HCT116 (cell line): ENCODE measurements around the gene XYLT2. TPM values are rescaled to one million over a fixed set of nuclear protein-coding genes. Genes with fewer than 3 reads are reported as not detected.

Experiments used
- ATAC-seq: fragments of 200-7000 bp; cut with Tn5 transposase; 2 replicates; pipeline ENCODE4 v1.9.1; 2020; ENCODE audit warnings: mild to moderate bottlenecking, moderate library complexity
- BruUV-seq: library from RNA; stranded (reverse); fragments of 400-500 nt; replicated peaks from 2 replicates; lab custom pipeline; 2021; lab: Mats Ljungman, UMichigan
- CTCF ChIA-PET: fragments of 300-600 bp; sonication (Branson Sonifier 250); formaldehyde crosslinking; loops from one replicate; lab custom pipeline; 2021; ENCODE audit warnings: antibody characterized with exemption; lab: Charles Lee
- POLR2A ChIA-PET: fragments of 300-600, 350-600 bp; sonication (Branson Sonifier 250); formaldehyde crosslinking; loops from one replicate; lab custom pipeline; 2021; ENCODE audit warnings: antibody characterized with exemption; lab: Charles Lee
- RAD21 ChIA-PET, 2 experiments: fragments of 300-600 bp; sonication (Branson Sonifier 250); formaldehyde crosslinking; loops; one replicate each; lab custom pipeline; 2023; ENCODE audit warnings: low total read pairs in 2 of 2; ENCODE audit not compliant: uncharacterized antibody in 2 of 2, unreplicated experiment in 2 of 2, low non-redundant PET in 1 of 2; lab: Charles Lee
- DNase-seq: peaks from one replicate; pipeline ENCODE4 v3.0.0-alpha.2; 2010; ENCODE audit warnings: low read depth, low spot score
- H2AFZ ChIP-seq: fragments of 200-600 bp; shearing (Covaris generic), sonication (generic); 2 replicates; pipeline ENCODE4 v1.6.1; 2017; ENCODE audit warnings: low read depth, mixed run types, mixed read lengths, antibody characterized with exemption, low read length; ENCODE audit not compliant: poor library complexity, severe bottlenecking
- H3K27ac ChIP-seq: 2 replicates; pipeline ENCODE4 v1.5.1; 2012; ENCODE audit warnings: low read depth, low read length
- H3K27me3 ChIP-seq: fragments of 200-600 bp; sonication (generic); 2 replicates; pipeline ENCODE4 v1.6.1; 2016; ENCODE audit warnings: mixed run types, low read length, mixed read lengths; ENCODE audit not compliant: insufficient read depth
- H3K36me3 ChIP-seq, 2 experiments: fragments of 200-500 bp in 1 of 2; fragments of 200-600 bp in 1 of 2; sonication (Bioruptor generic) in 1 of 2; sonication (generic) in 1 of 2; 2 replicates each; pipeline versions ENCODE4 v1.5.1 to v1.6.1; 2014 to 2016; ENCODE audit warnings: low read length in 2 of 2, inconsistent platforms in 1 of 2, mixed read lengths in 1 of 2, mixed run types in 1 of 2; ENCODE audit not compliant: insufficient read depth in 2 of 2, control insufficient read depth in 1 of 2
- H3K4me1 ChIP-seq, 2 experiments: fragments of 200-600 bp in 1 of 2; sonication (generic) in 1 of 2; 2 replicates each; pipeline versions ENCODE4 v1.5.1 to v1.6.1; 2012 to 2017; ENCODE audit warnings: low read length in 2 of 2, inconsistent platforms in 1 of 2, mild to moderate bottlenecking in 1 of 2, mixed read lengths in 1 of 2, mixed run types in 1 of 2, moderate library complexity in 1 of 2; ENCODE audit not compliant: insufficient read depth in 2 of 2, control insufficient read depth in 1 of 2
- H3K4me2 ChIP-seq: fragments of 200-600 bp; sonication (generic); 2 replicates; pipeline ENCODE4 v1.6.1; 2017; ENCODE audit warnings: mixed run types, low read length, mixed read lengths
- H3K4me3 ChIP-seq, 2 experiments: fragments of 200-600 bp in 1 of 2; sonication (generic) in 1 of 2; replicated peaks in 1 of 2; 2 replicates each; pipeline ENCODE4 v1.5.1; 2011 to 2016; ENCODE audit warnings: low read length in 2 of 2, control low read depth in 1 of 2, low read depth in 1 of 2, mild to moderate bottlenecking in 1 of 2, mixed read lengths in 1 of 2, mixed run types in 1 of 2
- H3K79me2 ChIP-seq: fragments of 200-600 bp; sonication (generic); 2 replicates; pipeline ENCODE4 v1.6.1; 2017; ENCODE audit warnings: mild to moderate bottlenecking, mixed run types, low read length, moderate library complexity, mixed read lengths; ENCODE audit not compliant: insufficient read depth
- H3K9ac ChIP-seq: fragments of 200-600 bp; sonication (generic); 2 replicates; pipeline ENCODE4 v1.6.1; 2016; ENCODE audit warnings: low read length, mixed read lengths
- H3K9me2 ChIP-seq: fragments of 200-600 bp; sonication (generic), shearing (Covaris generic); 2 replicates; pipeline ENCODE4 v1.6.1; 2017; ENCODE audit warnings: mixed run types, mild to moderate bottlenecking, moderate library complexity; ENCODE audit not compliant: insufficient read depth
- H3K9me3 ChIP-seq, 2 experiments: fragments of 200-500 bp in 1 of 2; fragments of 200-600 bp in 1 of 2; sonication (Bioruptor generic) in 1 of 2; sonication (generic) in 1 of 2; 2 replicates each; pipeline ENCODE4 v1.6.1; 2014 to 2017; ENCODE audit warnings: low read length in 2 of 2, mixed read lengths in 2 of 2, inconsistent platforms in 1 of 2, low read depth in 1 of 2, mild to moderate bottlenecking in 1 of 2, mixed run types in 1 of 2, moderate library complexity in 1 of 2; ENCODE audit not compliant: control insufficient read depth in 1 of 2, insufficient read depth in 1 of 2
- H4K20me1 ChIP-seq: fragments of 200-600 bp; sonication (generic), shearing (Covaris generic); 2 replicates; pipeline ENCODE4 v1.6.1; 2017; ENCODE audit warnings: mixed run types, mild to moderate bottlenecking, moderate library complexity; ENCODE audit not compliant: insufficient read depth
- ATF3 ChIP-seq: IDR thresholded peaks from 2 replicates; pipeline ENCODE4 v1.6.1; 2012
- ELF1 ChIP-seq: IDR thresholded peaks from 2 replicates; pipeline ENCODE4 v1.6.1; 2012; ENCODE audit warnings: low read depth, borderline replicate concordance
- EZH2 ChIP-seq: fragments of 200-600 bp; sonication (generic); IDR thresholded peaks from 2 replicates; pipeline ENCODE4 v1.6.1; 2017; ENCODE audit warnings: antibody characterized with exemption, mixed run types
- FOSL1 ChIP-seq: IDR thresholded peaks from 2 replicates; pipeline ENCODE4 v1.6.1; 2012; ENCODE audit warnings: low read depth
- MAX ChIP-seq: IDR thresholded peaks from 2 replicates; pipeline ENCODE4 v1.6.1; 2012
- RAD21 ChIP-seq: IDR thresholded peaks from 2 replicates; pipeline ENCODE4 v1.6.1; 2012; ENCODE audit warnings: low read depth, mild to moderate bottlenecking
- SIN3A ChIP-seq: IDR thresholded peaks from 2 replicates; pipeline ENCODE4 v1.6.1; 2012; ENCODE audit warnings: low read depth
- SRF ChIP-seq: IDR thresholded peaks from 2 replicates; pipeline ENCODE4 v1.6.1; 2012; ENCODE audit warnings: low read depth
- TCF7L2 ChIP-seq: IDR thresholded peaks from 2 replicates; pipeline ENCODE4 v1.7.0; 2011; ENCODE audit warnings: borderline replicate concordance, inconsistent platforms; ENCODE audit not compliant: insufficient read depth, insufficient read length; ENCODE audit errors: extremely low read depth
- ZFX ChIP-seq: fragments of 450-650 bp; IDR thresholded peaks from 2 replicates; pipeline ENCODE4 v1.6.1; 2017
- ZNF274 ChIP-seq: fragments of 200-500 bp; sonication (Bioruptor generic); IDR thresholded peaks from 2 replicates; pipeline ENCODE4 v1.6.1; 2014; ENCODE audit warnings: mild to moderate bottlenecking, low read depth, low read length, inconsistent platforms
- intact Hi-C: fragments of 100-400 bp; cut with micrococcal nuclease; formaldehyde crosslinking; loops from 2 replicates; pipeline ENCODE4 v1.10.0; 2022
- total RNA-seq: library from RNA; stranded (reverse); gene quantifications from one replicate; pipeline ENCODE4 v1.2.1, GENCODE V29; 2021; ENCODE audit not compliant: unreplicated experiment

The XYLT2 gene
- total RNA-seq, 1 experiment from 2014 or later: 37.5 TPM

GRCh38 chr17:50367401-50367800, 21.5 kb downstream of the XYLT2 start:
- Histone ChIP-seq H2AFZ (no peak overlapping the region), H3K4me2 (no peak overlapping the region), H3K9me2 (no peaks in the 10 kb centered on the region), H3K9ac (no peak overlapping the region), H3K79me2 (peaks cover 40% of the 10 kb centered on the region), H4K20me1 (no peaks in the 10 kb centered on the region), H3K4me3 (no peak overlapping the region), H3K4me1 (peaks cover 6 to 14% of the 10 kb centered on the region in 2 experiments), H3K36me3 (peaks cover 44 to 46% of the 10 kb centered on the region in 2 experiments), H3K27me3 (no peaks in the 10 kb centered on the region), H3K9me3 (no peaks in the 10 kb centered on the region)
- RAD21 ChIA-PET: no interaction called here
- CTCF ChIA-PET: no interaction called here
- ATAC-seq: no peak
- POLR2A ChIA-PET: no interaction called here
- no peak for DNase-seq
- intact Hi-C loops: no loop called here
- no TSS peak for BruUV-seq
- TF ChIP-seq TCF7L2 (no peak), MAX (no peak), ZFX (no peak), FOSL1 (no peak), ZNF274 (no peak), SRF (no peak), SIN3A (no peak), ELF1 (no peak), EZH2 (no peak)
- TF ChIP-seq, all 23 proteins: peak for 0
- H3K27ac ChIP-seq: no peak overlapping the region

GRCh38 chr17:50370052-50370451, 24.1 kb downstream of the XYLT2 start:
- CTCF ChIA-PET: no interaction called here
- H3K9ac ChIP-seq: no peak overlapping the region
- H3K4me3 ChIP-seq: no peak overlapping the region
- intact Hi-C loops: no loop called here
- RAD21 ChIA-PET: no interaction called here
- peaks cover 55% of the 10 kb centered on the region for H3K79me2 ChIP-seq
- ATAC-seq (no peak), DNase-seq (no peak)
- no peaks in the 10 kb centered on the region for H4K20me1 ChIP-seq
- TF ChIP-seq ATF3: no peak
- no peak for TF ChIP-seq RAD21
- TF ChIP-seq EZH2: no peak
- peaks cover 44 to 46% of the 10 kb centered on the region in 2 experiments for H3K36me3 ChIP-seq
- no peaks in the 10 kb centered on the region for H3K27me3 ChIP-seq
- BruUV-seq: no TSS peak
- no peak overlapping the region for H3K27ac ChIP-seq
- H3K4me1 ChIP-seq: peaks cover 9 to 16% of the 10 kb centered on the region in 2 experiments
- POLR2A ChIA-PET: no interaction called here
- H3K9me3 ChIP-seq: no peaks in the 10 kb centered on the region
- H3K9me2 ChIP-seq: no peaks in the 10 kb centered on the region
- no peak overlapping the region for H2AFZ ChIP-seq
- H3K4me2 ChIP-seq: no peak overlapping the region
